Measurements from ENCODE around the gene PLXNB2.

PLXNB2 gene

DNA sequence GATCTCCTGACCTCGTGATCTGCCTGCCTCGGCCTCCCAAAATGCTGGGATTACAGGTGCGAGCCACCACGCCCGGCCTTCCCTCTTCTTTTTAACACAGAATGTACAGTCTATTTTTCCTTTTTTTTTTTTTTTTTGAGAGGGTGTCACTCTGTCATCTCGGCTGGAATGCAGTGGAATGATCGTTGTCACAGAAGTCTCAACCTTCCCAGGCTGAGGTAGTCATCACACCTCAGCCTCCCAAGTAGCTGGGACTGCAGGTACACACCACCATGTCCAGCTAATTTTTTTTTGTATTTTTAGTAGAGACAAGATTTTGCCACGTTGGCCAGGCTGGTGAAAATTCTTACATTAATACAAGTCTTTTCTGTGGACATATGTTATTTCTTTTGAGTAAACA is 48.7 kb upstream of the PLXNB2 start:
- no peak overlapping the region for H3K4me3 ChIP-seq (ENCODE audit: low read depth, low read length)
- no peak overlapping the region for H3K27ac ChIP-seq (ENCODE audit: extremely low read depth, low read depth, low read length)
- no peaks in the 10 kb centered on the region for H3K9me3 ChIP-seq (ENCODE audit: control insufficient read depth, insufficient read depth, low read depth, low read length)
- peaks cover 16 to 36% of the 10 kb centered on the region in 2 experiments; a peak in 2 of 3 replicates for H3K36me3 ChIP-seq (ENCODE audit: control insufficient read depth in 2 of 2, insufficient read depth in 1 of 2, low read length in 2 of 2)
- ChIA-PET CTCF (no interaction called here), POLR2A (no interaction called here)
- TF ChIP-seq, protein P1, sequence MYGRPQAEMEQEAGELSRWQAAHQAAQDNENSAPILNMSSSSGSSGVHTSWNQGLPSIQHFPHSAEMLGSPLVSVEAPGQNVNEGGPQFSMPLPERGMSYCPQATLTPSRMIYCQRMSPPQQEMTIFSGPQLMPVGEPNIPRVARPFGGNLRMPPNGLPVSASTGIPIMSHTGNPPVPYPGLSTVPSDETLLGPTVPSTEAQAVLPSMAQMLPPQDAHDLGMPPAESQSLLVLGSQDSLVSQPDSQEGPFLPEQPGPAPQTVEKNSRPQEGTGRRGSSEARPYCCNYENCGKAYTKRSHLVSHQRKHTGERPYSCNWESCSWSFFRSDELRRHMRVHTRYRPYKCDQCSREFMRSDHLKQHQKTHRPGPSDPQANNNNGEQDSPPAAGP (tag by site-specific recombination; IDR thresholded peaks at IDR 0.05) = no peak
- TF ChIP-seq ZNF555 (tag by site-specific recombination; conservative IDR thresholded peaks at IDR 0.05) (no peak), ZNF513 (tag by site-specific recombination; IDR thresholded peaks at IDR 0.05) (no peak), ZNF112 (tag by site-specific recombination; IDR thresholded peaks at IDR 0.05) (no peak), ZNF624 (tag by site-specific recombination; IDR thresholded peaks at IDR 0.05) (no peak), ZNF629 (tag by site-specific recombination; IDR thresholded peaks at IDR 0.05) (no peak), ZNF529 (tag by site-specific recombination; IDR thresholded peaks at IDR 0.05; ENCODE audit: insufficient replicate concordance) (no peak)
- TF ChIP-seq, protein P2, sequence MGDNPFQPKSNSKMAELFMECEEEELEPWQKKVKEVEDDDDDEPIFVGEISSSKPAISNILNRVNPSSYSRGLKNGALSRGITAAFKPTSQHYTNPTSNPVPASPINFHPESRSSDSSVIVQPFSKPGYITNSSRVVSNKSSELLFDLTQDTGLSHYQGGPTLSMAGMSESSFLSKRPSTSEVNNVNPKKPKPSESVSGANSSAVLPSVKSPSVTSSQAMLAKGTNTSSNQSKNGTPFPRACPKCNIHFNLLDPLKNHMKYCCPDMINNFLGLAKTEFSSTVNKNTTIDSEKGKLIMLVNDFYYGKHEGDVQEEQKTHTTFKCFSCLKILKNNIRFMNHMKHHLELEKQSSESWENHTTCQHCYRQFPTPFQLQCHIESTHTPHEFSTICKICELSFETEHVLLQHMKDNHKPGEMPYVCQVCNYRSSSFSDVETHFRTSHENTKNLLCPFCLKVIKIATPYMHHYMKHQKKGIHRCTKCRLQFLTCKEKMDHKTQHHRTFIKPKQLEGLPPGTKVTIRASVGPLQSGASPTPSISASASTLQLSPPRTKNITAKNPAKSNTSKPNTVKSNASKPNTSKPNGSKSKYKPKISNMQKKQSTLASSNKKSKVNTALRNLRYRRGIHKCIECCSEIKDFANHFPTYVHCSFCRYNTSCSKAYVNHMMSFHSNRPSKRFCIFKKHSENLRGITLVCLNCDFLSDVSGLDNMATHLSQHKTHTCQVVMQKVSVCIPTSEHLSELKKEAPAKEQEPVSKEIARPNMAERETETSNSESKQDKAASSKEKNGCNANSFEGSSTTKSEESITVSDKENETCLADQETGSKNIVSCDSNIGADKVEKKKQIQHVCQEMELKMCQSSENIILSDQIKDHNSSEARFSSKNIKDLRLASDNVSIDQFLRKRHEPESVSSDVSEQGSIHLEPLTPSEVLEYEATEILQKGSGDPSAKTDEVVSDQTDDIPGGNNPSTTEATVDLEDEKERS (tag by site-specific recombination; IDR thresholded peaks at IDR 0.05) = no peak
- H3K4me1 ChIP-seq (ENCODE audit: control insufficient read depth, insufficient read depth, low read length) = no peaks in the 10 kb centered on the region

- no peaks in the 10 kb centered on the region for H3K4me1 ChIP-seq (ENCODE audit: control insufficient read depth, insufficient read depth, low read length)
- H3K9me3 ChIP-seq (ENCODE audit: control insufficient read depth, insufficient read depth, low read depth, low read length) = no peaks in the 10 kb centered on the region
- ChIA-PET CTCF (interaction anchor here (0.8 kb wide), 1 partner anchor 12 kb away, joined by 4 read pairs; no protein-coding TSS in a partner anchor), POLR2A (no interaction called here)
- no peak overlapping the region for H3K4me3 ChIP-seq (ENCODE audit: low read depth, low read length)
- H3K36me3 ChIP-seq (ENCODE audit: control insufficient read depth in 2 of 2, insufficient read depth in 1 of 2, low read length in 2 of 2) = peaks cover 10 to 34% of the 10 kb centered on the region in 2 experiments; a peak in 2 of 3 replicates
- TF ChIP-seq ZNF776 (tag by site-specific recombination; IDR thresholded peaks at IDR 0.05; ENCODE audit: borderline replicate concordance) = no peak
- TF ChIP-seq, protein P1 (tag by site-specific recombination; IDR thresholded peaks at IDR 0.05) = 0 out of 2 replicates have a peak, but pooled peaks have one; percentile 25
- no peak for TF ChIP-seq ZBTB20 (tag by site-specific recombination; IDR thresholded peaks at IDR 0.05)
- TF ChIP-seq, protein P3, sequence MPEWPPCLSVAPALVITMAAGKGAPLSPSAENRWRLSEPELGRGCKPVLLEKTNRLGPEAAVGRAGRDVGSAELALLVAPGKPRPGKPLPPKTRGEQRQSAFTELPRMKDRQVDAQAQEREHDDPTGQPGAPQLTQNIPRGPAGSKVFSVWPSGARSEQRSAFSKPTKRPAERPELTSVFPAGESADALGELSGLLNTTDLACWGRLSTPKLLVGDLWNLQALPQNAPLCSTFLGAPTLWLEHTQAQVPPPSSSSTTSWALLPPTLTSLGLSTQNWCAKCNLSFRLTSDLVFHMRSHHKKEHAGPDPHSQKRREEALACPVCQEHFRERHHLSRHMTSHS (tag by site-specific recombination; IDR thresholded peaks at IDR 0.05) = no peak
- TF ChIP-seq YY2 (tag by site-specific recombination; IDR thresholded peaks at IDR 0.05) = no peak
- TF ChIP-seq ZNF626 (tag by site-specific recombination; IDR thresholded peaks at IDR 0.05) = no peak
- TF ChIP-seq ZNF777 (tag by site-specific recombination; IDR thresholded peaks at IDR 0.05; ENCODE audit: borderline replicate concordance) = no peak
- no peak for TF ChIP-seq ZNF449 (tag by site-specific recombination; IDR thresholded peaks at IDR 0.05)
- no peak for TF ChIP-seq ZNF548 (tag by site-specific recombination; IDR thresholded peaks at IDR 0.05)
- TF ChIP-seq ZNF623 (tag by site-specific recombination; IDR thresholded peaks at IDR 0.05) = peak; percentile 73; the same call in 1 of the 2 replicates
- TF ChIP-seq ZNF830 (tag by site-specific recombination; IDR thresholded peaks at IDR 0.05; ENCODE audit: low read depth) = no peak
- TF ChIP-seq ZNF133 (tag by site-specific recombination; IDR thresholded peaks at IDR 0.05) = peak; percentile 91
- no peak overlapping the region for H3K27ac ChIP-seq (ENCODE audit: extremely low read depth, low read depth, low read length)
Observed at GRCh38 chr22:50348058-50348457, 40.6 kb upstream of the PLXNB2 start.

All from HEK293 (cell line).